Measurements from ENCODE around the gene LBR. TPM values are rescaled to one million over a fixed set of nuclear protein-coding genes. Genes with fewer than 3 reads are reported as not detected.

Gene LBR
- total RNA-seq, 1 donor from 2014 or later: 48.8 TPM

DNA sequence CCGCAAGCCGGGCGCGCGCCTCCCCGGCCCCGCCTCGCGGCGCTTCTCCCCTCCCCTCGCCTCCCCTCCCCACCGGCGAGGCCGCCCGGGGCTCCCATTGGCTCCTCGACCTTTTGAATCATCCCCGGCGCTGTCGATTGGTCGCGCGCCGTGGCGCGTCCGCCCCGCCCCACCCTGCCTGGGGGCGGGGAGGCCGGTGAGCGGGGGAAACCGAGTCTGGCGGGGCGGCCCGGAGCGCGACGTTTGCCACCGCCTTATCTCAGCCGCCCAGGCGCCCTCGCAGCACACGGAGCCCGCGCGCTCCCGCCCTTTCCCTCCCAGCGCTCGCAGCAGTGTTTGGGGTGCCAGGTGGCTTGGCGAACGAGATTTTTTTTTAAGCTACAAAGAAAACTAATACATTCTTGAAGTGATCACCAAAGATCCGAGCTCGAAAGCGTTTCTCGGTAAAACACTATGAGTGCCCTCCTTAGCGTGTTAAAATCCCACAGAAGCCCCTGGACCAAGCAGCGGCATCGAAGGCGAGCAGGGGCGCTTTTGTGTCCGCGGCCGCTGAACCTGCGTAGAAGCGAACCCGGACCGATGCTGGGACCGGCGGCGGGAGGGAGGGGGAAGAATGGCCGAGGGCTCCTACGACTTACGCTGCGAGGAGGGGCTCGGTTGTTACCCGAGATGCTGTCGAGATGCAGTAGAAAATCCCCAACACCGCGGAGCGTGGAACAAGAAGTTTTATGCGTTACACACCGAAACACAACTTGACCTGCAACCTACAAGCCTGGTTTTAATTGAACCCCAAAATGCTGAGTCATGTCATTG, 436 bp upstream of the LBR start:
- ATAC-seq: peak; percentile 98
- peak; percentile 95 for DNase-seq (ENCODE audit: low spot score)
- intact Hi-C loops (cut with DNase I): no loop called here

DNA sequence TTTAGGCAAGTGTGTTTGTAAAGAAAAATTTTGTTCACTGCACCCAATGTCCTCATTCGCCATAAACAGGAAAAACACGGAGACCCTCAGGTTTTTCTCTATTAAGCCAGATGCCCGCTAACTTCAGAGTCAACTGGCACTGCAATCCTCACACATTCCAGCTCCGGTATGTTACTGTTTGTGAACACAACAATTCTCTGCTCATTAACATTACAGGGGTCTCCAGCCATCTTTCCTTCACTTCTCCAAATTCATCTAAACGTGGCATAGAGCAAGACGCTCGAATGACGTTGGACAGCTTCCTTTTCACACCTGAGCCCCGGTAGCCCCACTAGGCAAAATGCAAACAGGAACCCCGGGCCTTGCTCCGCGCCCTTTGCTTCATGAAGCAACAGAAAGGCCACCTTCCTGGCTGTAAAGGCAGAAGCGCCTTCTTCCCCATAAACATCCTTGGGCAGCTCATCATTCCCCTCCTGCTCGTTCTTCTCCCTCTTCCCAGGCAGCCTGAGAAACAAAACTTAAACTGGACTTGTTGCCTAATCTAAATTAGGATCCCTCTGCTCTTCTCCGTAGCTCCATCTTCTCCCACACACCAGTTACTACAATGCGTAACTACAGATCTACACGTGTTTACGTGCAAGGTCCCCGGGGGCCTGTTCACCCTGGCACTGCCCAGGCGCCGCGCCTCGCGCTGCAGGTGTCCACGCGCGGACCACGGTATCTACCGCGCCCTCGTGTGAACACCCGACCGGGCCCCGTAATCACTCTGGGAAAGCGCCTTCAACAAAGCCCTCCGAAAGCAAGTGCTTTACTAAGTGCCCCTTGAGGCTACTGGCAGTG, 1.2 kb downstream of the LBR start:
- DNase-seq (ENCODE audit: low spot score): no peak
- peak; percentile 15 for ATAC-seq
- intact Hi-C loops (cut with DNase I): no loop called here

DNA sequence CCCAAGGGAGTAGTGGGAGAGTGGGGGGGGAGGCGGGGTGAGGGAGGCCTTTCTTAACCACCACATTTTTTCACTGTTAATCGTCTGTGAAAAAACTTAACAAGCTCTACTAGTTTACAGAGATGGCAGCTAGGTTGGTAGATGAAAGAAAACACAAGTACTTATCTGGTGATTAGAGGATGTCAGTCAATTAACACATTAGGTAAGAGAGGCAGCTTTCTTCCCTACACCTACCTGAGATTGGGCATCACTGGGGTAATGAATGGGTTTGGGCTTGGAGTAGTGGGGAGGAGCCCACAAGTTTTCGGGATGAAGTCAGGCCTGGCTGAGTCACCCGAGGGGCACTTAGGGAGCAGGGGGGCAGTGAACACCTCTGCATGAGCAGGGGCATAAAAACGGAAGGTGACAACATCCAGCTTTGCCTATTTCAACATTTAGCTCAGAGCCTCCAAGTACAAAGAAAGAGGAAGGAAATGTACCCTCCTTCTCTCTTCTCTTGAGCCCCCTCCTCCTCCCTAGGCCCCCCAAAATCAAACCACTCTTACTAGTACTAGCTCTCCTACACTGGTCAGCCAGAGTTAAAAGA, 2.5 kb downstream of the LBR start:
- no peak for ATAC-seq
- intact Hi-C loops (cut with DNase I): no loop called here
- no peak for DNase-seq (ENCODE audit: low spot score)

DNA sequence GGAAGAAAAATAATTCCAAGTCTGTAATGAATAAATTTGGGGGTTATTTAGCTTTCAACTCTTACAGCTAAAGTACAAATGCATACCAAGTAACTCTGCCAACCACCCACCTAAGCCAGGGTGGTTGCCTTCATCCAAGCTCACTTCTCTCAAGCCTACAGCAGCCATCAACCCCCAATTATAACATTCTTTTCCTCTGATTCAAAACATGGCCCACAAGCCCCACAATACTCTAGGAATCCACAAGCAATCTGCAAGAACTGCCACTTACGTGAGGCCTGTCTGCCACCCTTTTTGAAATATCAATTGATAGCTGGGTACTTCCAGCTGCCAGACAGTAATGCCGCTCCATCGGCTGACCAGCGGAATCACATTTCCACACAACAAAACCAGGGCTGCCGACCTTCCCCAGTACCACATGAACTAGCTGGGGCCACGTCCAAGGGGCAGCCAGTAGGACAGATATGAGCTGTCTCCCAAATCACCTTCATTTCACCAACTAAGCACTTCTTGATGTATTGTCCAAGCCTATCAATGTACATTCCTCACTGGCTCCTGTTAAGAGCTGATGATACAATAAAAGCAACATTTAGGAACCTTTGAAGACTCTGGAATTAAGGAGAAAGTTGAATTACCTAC, 3.2 kb downstream of the LBR start:
- ATAC-seq (no peak), DNase-seq (ENCODE audit: low spot score) (no peak)
- intact Hi-C loops (cut with DNase I): no loop called here

DNA sequence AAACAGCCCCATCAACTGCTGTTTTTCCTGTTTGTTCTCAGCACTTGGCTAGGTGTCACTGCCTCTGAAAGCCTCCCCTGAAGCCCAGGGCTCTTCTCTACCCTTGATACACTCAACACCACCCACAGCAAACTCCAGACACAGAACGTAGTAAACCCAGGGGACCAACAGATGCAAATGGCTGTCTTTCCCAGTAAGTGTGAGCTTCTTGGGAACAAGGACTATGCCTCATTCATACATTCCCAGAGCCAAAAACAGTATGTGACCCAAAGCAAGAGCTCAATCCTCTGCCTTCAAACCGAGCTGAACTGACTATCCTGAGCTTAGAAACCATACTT, 4.4 kb downstream of the LBR start:
- no peak for ATAC-seq
- intact Hi-C loops (cut with DNase I): no loop called here
- no peak for DNase-seq (ENCODE audit: low spot score)

DNA sequence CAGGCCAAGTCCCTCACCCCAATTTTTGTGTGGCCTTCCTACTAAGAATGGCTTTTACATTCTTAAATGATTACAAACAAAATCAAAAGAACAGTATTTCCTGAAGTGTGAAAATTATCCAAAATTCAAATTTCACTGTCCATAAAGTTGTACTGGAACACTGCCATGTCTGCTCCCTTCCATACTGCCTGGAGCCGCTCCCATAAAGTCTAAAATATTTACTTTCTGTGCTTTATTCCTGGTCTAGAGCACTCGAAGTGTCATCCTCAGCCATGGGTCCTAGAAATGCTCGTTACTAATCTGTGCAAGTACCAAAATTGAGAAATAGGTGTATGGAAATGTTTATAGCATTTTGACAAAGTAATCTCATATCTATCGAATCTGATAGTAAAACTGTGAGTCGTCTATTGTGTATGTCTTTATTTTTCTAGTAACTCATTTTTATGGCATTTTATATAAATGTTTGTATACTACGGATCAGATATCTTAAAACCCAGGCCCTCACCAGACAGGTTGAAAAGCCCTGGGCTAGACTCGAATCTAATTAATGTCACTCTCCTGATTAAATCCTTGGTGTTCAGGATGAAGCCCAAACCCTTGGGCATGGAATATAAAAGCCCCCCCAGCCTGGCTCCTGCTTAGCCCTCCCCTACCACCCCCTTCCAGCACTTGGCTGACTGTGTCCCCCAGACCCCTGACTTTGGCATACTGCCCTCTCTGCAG, 4.9 kb downstream of the LBR start:
- DNase-seq (ENCODE audit: low spot score) (no peak), ATAC-seq (no peak)
- intact Hi-C loops (cut with DNase I): no loop called here

DNA sequence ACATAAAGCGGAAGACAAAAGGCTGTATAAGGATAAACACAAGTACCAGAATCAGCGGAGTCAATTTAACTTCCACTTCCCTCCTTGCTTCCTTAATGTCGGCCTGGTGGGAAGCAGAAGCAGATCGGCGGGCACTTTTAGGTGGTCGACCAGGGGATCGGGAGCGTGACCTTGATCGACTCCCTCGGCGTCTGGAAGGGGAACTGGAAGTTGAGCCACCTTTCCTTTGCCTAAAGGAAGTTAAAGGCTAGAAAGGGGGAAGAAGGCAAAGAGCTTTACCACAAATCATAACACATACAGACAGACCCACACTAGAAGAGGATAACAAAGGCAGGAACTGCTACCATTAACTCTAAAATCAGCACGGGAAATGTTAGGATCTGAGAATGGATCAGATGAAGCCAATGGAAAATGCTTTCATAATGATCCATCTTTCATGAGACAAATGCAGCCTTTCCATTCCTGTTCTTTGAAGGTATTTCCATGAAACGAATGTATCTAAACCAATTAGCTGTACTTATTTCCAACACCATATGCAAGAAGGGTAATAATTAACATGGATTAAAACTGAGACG, 5.7 kb downstream of the LBR start:
- intact Hi-C loops (cut with DNase I): no loop called here
- ATAC-seq (no peak), DNase-seq (ENCODE audit: low spot score) (no peak)

DNA sequence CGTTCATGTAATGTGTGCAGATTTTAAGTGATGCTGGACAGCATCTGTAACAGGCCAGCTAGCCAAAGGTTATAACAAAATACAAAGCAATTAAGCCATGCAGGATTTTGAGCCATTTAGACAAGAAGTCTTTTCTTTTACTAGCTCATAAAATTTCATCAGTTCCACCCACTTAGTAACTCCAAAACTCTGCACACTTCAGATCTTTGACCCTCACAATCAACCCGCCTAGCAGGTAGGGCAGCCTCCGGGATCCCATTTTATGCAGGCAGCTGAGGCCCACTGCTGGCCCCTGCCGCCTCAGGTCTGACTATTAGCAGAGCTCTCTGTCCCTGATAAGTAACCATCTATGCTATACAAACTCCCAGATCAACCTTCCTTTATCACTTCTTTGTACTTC, 9.2 kb downstream of the LBR start:
- ATAC-seq (no peak), DNase-seq (ENCODE audit: low spot score) (no peak)
- intact Hi-C loops (cut with DNase I): no loop called here

DNA sequence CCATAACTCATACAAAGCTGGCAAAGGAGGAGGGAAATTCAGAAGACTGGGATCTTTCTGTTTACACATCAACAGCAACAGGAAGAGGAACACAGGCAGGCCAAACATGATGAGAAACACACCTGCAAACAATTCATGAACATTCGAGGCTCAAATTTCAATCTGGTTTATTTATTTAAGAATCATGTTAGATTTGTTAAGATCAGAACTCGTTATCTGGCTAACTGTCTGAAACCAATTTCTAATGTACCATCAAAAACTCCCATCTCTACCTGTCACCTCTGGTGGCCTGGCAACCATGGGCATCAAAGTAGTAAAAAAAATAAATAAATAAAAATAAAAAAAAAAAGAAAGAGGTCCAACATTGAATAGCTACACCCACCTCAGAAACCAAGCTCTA, 9.8 kb downstream of the LBR start:
- DNase-seq (ENCODE audit: low spot score) (no peak), ATAC-seq (no peak)
- intact Hi-C loops (cut with DNase I): no loop called here

DNA sequence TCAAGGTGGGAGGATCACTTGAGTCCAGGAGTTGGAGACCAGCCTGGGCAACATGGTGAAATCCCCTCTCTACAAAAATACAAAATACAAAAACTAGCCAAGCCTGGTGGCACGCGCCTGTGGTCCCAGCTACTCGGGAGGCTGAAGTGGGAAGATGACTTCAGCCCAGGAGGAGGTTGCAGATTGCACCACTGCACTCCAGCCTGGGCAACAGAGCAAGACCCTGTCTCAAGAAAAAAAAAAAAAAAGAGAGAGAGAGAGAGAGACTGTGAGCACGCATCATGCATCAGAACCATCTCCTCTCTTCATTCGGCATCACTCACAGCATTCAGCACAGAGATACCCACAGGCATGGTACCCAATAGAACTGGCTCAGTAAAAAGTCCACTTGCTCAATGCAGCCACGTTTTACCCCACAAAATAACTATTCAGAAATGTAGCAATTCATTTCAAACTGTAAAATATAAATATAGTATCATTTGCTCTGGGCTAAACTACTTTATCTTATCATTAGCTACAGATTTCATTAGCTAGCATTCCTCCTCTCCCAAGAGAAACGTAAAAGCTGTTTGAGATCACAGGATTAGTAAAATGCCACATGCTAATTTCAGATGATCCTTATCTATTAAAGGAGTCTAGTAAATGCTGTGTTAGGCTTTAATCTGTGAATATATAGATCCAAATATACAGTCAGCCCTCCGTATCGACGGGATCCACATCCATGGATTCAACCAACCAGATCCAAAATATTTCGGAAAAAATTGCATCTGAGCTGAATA, 11.7 kb downstream of the LBR start:
- no peak for ATAC-seq
- intact Hi-C loops (cut with DNase I): no loop called here
- DNase-seq (ENCODE audit: low spot score): no peak

DNA sequence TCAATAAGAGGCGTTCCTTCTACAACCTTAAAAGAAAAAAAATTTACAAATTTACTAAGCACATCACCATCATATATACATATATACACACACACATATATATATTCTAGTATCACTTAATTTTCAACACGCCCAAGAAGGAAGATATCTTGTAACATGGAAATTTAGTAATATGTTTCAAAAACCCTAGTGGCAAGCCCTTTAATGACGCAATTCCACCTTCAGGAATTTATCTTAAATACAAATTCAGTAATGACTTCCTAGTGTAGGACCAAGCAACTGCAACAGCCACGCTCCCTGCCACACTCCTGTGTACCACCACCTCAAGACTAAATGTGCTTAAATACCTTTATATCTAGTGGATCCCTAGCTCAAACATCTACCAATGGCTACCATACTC, 12.5 kb downstream of the LBR start:
- ATAC-seq: no peak
- intact Hi-C loops (cut with DNase I): no loop called here
- DNase-seq (ENCODE audit: low spot score): no peak

DNA sequence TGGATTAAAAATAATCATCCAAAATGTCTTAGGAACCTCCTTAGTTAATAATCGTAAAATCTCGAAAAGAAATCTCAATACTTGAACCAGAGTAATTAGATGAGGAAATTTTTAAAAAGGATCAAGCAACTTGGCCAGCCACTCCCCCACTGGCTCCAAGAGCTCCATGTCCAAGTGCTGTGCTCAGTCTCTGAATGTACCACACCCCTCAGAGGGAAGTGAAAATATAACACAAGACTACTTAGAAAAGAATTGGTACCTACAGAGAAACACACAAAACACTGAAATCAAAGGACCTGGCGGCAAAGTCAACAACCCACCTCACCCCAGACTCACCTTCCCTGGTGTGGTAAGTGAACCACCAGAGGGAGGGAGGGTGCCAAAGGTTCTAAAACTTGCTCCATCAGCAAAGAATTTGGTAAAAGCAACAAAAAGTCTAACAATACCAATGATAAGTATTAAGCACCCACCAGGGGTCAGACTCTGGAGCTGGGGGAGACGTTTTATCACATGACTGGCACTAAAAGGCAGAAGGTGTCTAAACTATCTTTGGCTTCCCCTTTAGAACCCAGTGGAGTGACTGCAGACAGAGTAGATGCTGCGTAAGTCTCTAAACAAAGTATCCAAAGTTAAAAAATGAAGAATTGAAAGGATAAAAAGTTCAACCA, 14.0 kb downstream of the LBR start:
- ATAC-seq (no peak), DNase-seq (ENCODE audit: low spot score) (no peak)
- intact Hi-C loops (cut with DNase I): no loop called here

DNA sequence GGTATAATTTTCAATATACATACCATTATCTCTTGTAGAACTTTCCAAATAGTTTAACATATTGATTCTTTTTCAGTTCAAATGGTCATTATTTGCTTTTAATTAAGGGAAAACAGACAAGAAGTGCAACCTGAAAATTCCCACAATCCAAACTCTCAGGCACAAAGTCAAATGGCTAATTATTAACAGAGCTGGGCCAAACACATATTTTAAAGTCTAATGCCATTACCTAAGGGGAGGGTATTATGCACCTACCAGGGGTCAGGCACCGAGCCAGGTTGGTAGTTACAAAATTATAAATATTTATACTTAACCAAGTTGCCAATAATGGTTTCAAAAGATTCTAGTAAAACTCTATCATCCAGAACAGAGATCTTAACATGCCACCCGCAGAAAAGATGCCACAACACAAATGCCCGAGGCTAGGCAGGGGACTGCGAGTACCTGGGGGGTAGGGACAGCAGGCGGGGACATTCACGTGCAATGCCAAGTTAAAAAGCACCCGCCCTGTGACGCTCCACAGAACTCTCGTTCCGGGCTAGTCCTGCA, 15.0 kb downstream of the LBR start:
- DNase-seq (ENCODE audit: low spot score) (no peak), ATAC-seq (no peak)
- intact Hi-C loops (cut with DNase I): no loop called here

DNA sequence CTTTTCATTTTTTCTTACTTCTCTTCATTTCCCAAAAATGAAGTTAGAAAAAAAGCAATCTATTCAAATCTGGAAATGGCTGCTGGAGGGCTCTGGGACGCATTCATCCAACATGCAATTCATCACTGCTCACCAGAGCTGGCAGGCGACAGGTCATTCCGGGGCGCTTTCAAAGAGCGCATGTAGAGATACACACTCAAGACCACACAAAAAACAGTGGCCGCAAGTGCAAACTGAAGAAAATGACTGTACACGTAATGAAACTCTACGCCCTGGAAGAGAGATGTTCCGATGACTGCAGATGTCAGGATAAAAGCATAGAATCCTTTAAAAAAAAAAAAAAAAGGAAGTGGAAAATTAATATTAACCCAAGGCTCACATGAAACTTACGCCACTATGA, 15.5 kb downstream of the LBR start:
- DNase-seq (ENCODE audit: low spot score) (no peak), ATAC-seq (no peak)
- intact Hi-C loops (cut with DNase I): no loop called here

DNA sequence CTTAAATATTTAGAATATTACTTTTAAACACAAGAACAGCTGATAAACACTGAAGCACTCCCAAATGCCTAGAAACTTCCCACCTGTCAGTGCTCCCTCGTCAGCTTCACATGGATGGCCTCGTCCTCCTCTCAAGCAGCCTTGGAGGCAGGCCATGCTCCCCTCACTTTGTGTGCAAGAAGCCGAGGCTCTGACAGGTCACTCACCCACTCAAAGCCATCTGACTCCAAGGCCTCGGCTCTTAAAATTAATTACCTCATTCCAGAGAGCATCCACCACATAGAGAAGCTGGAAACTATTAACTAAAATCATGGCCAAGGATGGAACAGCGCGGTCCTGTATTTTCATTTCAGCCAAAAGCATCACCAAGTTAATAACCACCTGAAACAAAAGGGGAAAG, 17.8 kb downstream of the LBR start:
- ATAC-seq: no peak
- intact Hi-C loops (cut with DNase I): no loop called here

DNA sequence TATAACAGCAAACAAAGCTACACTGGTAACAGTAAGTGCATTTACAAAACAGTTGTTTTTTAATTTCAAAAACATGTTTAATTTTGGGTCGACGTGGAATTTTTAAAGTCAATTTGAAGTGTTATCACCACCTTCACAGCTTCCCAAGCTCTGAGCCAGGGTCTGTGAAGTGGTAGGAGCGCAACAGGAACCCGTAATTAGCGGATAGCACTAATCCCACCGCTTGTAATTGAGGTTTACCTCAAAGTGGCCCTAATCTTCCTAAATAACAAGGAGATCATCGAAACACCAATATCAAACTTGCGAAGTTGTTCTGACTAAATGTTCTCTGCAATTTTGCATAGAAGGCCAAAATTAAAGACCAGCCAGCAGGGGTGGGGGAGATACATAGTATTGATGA, 18.8 kb downstream of the LBR start:
- no peak for DNase-seq (ENCODE audit: low spot score)
- no peak for ATAC-seq
- intact Hi-C loops (cut with DNase I): no loop called here

More for the DNA sequence above, 17.8 kb downstream of the LBR start:
- DNase-seq (ENCODE audit: low spot score): no peak

DNA sequence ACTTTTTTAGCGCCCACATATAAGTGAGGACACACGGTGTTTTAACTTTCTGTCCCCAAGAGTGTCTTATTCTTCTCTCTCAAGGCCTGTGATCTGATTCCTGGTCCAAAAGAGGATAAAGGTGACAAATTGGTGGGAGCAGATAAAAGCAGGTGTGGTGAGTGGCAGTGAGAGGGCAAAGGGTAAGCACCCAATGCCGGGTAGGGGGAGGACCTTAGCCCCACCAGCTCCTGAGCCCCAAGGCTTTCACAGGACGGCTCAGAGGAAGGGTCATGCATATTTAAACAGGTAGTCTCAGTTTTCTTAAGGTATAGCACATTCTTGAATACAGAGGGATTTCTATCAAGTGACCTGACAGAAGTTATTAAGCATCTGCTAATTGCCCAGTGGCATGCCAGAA, 19.6 kb downstream of the LBR start:
- DNase-seq (ENCODE audit: low spot score) (no peak), ATAC-seq (no peak)
- intact Hi-C loops (cut with DNase I): no loop called here

Data from sciatic nerve (tissue), 2 donors.